ENCODE data around the gene GLOD4. TPM values are rescaled to one million over a fixed set of nuclear protein-coding genes. Genes with fewer than 3 reads are reported as not detected.
A peak's percentile ranks its signal among the peaks of the same experiment; 100 is the strongest.

GLOD4 gene
- total RNA-seq, 1 donor from 2014 or later: 79.9 TPM

- Mint-ChIP-seq H3K27ac (no peak overlapping the region), H3K9me3 (ENCODE audit: low read depth) (no peaks in the 10 kb centered on the region), H3K4me1 (ENCODE audit: low read depth) (no peaks in the 10 kb centered on the region), H3K36me3 (ENCODE audit: insufficient read depth) (peaks cover 19% of the 10 kb centered on the region), H3K27me3 (no peaks in the 10 kb centered on the region), H3K4me3 (ENCODE audit: low read depth) (no peak overlapping the region)
- DNase-seq (ENCODE audit: low spot score, unreplicated experiment): no peak
- TF ChIP-seq, protein P1, sequence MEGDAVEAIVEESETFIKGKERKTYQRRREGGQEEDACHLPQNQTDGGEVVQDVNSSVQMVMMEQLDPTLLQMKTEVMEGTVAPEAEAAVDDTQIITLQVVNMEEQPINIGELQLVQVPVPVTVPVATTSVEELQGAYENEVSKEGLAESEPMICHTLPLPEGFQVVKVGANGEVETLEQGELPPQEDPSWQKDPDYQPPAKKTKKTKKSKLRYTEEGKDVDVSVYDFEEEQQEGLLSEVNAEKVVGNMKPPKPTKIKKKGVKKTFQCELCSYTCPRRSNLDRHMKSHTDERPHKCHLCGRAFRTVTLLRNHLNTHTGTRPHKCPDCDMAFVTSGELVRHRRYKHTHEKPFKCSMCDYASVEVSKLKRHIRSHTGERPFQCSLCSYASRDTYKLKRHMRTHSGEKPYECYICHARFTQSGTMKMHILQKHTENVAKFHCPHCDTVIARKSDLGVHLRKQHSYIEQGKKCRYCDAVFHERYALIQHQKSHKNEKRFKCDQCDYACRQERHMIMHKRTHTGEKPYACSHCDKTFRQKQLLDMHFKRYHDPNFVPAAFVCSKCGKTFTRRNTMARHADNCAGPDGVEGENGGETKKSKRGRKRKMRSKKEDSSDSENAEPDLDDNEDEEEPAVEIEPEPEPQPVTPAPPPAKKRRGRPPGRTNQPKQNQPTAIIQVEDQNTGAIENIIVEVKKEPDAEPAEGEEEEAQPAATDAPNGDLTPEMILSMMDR (IDR thresholded peaks at IDR 0.05; ENCODE audit: unreplicated experiment): no peak
Measured at GRCh38 chr17:742147-742793, 39.8 kb downstream of the GLOD4 start.

DNA sequence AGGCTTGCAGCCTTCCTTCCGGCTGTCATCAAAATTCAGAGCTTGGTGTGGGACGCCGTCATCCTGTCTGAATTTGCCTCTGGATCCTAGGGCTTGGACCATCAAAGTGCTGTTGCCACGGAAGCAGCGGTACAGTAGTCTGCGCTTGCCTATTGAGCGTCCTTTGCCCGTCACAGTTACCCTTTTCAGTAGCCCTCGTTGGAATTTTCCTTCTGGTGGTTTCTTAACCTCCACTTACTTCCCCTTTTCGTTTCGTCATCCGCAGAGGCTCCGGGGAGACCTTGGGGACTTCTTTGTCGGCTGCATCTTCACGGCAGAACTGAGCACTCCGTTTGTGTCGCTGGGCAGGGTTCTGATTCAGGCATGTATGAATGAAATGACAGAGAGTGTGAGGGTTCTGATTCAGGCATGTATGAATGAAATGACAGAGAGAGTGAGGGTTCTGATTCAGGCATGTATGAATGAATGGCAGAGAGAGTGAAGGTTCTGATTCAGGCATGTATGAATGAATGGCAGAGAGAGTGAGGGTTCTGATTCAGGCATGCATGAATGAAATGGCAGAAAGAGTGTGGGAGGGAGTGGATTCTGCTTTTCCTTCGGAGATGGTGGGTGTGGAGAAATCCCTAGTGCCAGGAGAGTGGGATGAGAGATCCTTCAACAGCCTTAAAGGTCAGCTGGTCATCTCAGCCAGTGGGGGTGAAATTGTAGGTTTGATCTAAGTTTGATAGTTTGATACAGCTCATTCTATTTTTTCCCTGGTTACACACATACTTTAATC lies 41.7 kb downstream of the GLOD4 start:
- TF ChIP-seq, protein P1 (IDR thresholded peaks at IDR 0.05; ENCODE audit: unreplicated experiment): no peak
- no peak for DNase-seq (ENCODE audit: low spot score, unreplicated experiment)
- Mint-ChIP-seq H3K27ac (peak overlapping the region; percentile 49), H3K27me3 (no peaks in the 10 kb centered on the region), H3K4me3 (ENCODE audit: low read depth) (no peak overlapping the region), H3K9me3 (ENCODE audit: low read depth) (no peaks in the 10 kb centered on the region), H3K4me1 (ENCODE audit: low read depth) (no peaks in the 10 kb centered on the region), H3K36me3 (ENCODE audit: insufficient read depth) (peaks cover 23% of the 10 kb centered on the region)

GRCh38 chr17:737561-738113 lies 44.4 kb downstream of the GLOD4 start:
- Mint-ChIP-seq H3K4me3 (ENCODE audit: low read depth) (no peak overlapping the region), H3K27ac (no peak overlapping the region), H3K27me3 (no peaks in the 10 kb centered on the region), H3K9me3 (ENCODE audit: low read depth) (no peaks in the 10 kb centered on the region), H3K4me1 (ENCODE audit: low read depth) (peaks cover 10% of the 10 kb centered on the region), H3K36me3 (ENCODE audit: insufficient read depth) (peaks cover 14% of the 10 kb centered on the region)
- DNase-seq (ENCODE audit: low spot score, unreplicated experiment): no peak
- TF ChIP-seq, protein P1 (IDR thresholded peaks at IDR 0.05; ENCODE audit: unreplicated experiment): no peak

DNA sequence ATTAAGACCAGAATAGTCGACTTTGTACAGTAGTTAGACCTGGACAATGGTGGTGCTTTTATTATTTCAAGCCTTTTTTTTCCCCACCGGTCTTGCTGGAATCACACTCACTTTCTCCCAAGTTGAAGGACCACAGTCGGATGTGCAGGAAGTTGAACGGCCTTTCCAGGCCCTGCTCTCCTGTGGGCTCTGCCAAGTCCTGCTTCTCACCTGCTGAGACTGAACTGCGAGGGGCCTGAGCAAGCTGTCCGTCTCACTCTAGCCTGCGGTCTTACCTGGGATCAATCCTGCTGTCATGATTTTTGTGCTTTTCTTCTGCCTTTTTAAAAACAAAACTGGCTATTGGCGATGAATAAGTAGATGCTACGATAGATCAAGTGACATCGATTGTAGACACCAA lies 48.3 kb downstream of the GLOD4 start:
- H3K27me3 Mint-ChIP-seq: no peaks in the 10 kb centered on the region
- H3K4me3 Mint-ChIP-seq (ENCODE audit: low read depth): peak overlapping the region; percentile 87
- DNase-seq (ENCODE audit: low spot score, unreplicated experiment): no peak
- TF ChIP-seq, protein P1 (IDR thresholded peaks at IDR 0.05; ENCODE audit: unreplicated experiment): no peak
- H3K4me1 Mint-ChIP-seq (ENCODE audit: low read depth): peaks cover 16% of the 10 kb centered on the region
- H3K9me3 Mint-ChIP-seq (ENCODE audit: low read depth): no peaks in the 10 kb centered on the region
- peak overlapping the region; percentile 96 for H3K27ac Mint-ChIP-seq
- peaks cover 14% of the 10 kb centered on the region for H3K36me3 Mint-ChIP-seq (ENCODE audit: insufficient read depth)

DNA sequence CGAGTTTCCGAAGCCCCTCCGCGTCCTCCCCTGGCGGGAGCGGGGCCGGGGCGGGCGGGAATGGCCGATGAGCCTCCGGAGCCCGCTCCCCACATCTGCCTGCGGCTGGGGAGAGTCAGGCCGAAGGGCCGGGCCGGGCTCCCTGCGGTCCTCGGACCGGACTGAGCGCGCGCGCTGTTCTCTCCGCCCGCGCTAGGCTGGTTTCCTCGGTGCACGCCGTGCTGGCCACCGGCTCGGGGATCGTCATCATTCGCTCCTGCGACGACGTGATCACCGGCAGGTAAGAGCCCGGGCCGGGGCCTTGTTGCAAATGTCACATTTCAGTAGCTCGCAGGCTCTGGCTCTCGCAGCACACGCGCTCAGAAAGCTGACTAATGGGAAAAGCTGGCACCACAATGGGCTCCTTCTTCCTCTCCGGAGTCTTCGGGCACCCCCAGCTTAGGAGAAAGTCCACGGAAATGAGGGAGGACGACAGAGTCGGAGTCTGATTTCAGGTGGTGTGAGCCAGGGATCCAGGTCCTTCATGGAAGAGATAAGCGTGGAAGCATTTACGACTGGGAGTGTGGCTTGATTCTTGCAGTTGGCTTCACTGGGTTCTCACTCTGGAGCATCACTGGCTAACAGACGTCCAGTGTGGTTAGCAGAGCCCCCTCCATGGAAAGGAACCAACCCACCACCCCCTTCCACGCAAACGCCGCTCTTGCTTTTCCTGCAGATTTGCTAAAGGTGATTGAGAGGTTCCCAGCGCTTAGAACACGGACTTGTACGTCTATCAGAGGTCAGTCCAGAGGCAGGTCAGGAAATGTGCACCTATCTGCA lies 49.0 kb downstream of the GLOD4 start:
- Mint-ChIP-seq H3K27ac (peak overlapping the region; percentile 96), H3K9me3 (ENCODE audit: low read depth) (no peaks in the 10 kb centered on the region), H3K36me3 (ENCODE audit: insufficient read depth) (peaks cover 10% of the 10 kb centered on the region), H3K4me1 (ENCODE audit: low read depth) (peaks cover 16% of the 10 kb centered on the region), H3K4me3 (ENCODE audit: low read depth) (peak overlapping the region; percentile 87), H3K27me3 (no peaks in the 10 kb centered on the region)
- DNase-seq (ENCODE audit: low spot score, unreplicated experiment): no peak
- TF ChIP-seq, protein P1 (IDR thresholded peaks at IDR 0.05; ENCODE audit: unreplicated experiment): no peak
